Measurements from ENCODE around the gene SAYSD1. TPM values are rescaled to one million over a fixed set of nuclear protein-coding genes. Genes with fewer than 3 reads are reported as not detected.

SAYSD1 gene
- total RNA-seq, 1 experiment from 2014 or later = 9.4 TPM

GRCh38 chr6:39140556-39141167 is 25.7 kb upstream of the SAYSD1 start:
- H3K23me2 ChIP-seq (ENCODE audit: insufficient read length, low read depth, low read length, poor library complexity, severe bottlenecking) = no peaks in the 10 kb centered on the region

More at GRCh38 chr6:39140556-39141167, 25.7 kb upstream of the SAYSD1 start:
- H4K8ac ChIP-seq (replicated peaks; ENCODE audit: insufficient read length, low read depth, low read length) = no peak overlapping the region
- DNase-seq = no peak
- H3K56ac ChIP-seq (ENCODE audit: insufficient read length, low read depth, low read length) = no peak overlapping the region
- no peak overlapping the region for H2AK5ac ChIP-seq (ENCODE audit: insufficient read length, low read length)
- H3K79me1 ChIP-seq (ENCODE audit: insufficient read depth, low read depth, low read length, poor library complexity, severe bottlenecking) = no peaks in the 10 kb centered on the region
- no peak for TF ChIP-seq CTCF (conservative IDR thresholded peaks at IDR 0.05)
- no peaks in the 10 kb centered on the region for H3K9me3 ChIP-seq (ENCODE audit: control insufficient read depth, low read depth, low read length)
- no peaks in the 10 kb centered on the region for H3K9me3 Mint-ChIP-seq
- no peak overlapping the region for H2BK12ac ChIP-seq (ENCODE audit: insufficient read length, low read depth, low read length)
- no CpG with 5 or more reads among the region's 7 CpGs for WGBS (ENCODE audit: extremely low coverage, insufficient read length, low lambda C conversion rate)
- H2BK15ac ChIP-seq (ENCODE audit: low read depth, low read length) = no peak overlapping the region
- H3K4me3 Mint-ChIP-seq = no peak overlapping the region
- H2BK5ac ChIP-seq (ENCODE audit: insufficient read length, low read length) = no peak overlapping the region
- H4K5ac ChIP-seq (ENCODE audit: insufficient read length, low read depth, low read length) = no peak overlapping the region
- no peaks in the 10 kb centered on the region for H3K79me2 ChIP-seq (ENCODE audit: insufficient read depth, low read length)
- H3K27me3 Mint-ChIP-seq (ENCODE audit: low read depth) = peaks cover 6% of the 10 kb centered on the region
- H3K27ac Mint-ChIP-seq = no peak overlapping the region
- H3K36me3 Mint-ChIP-seq (ENCODE audit: insufficient read depth in 1 of 3, low read depth in 3 of 3) = no peaks in the 10 kb centered on the region
- H3K4me1 Mint-ChIP-seq = peaks cover 14 to 15% of the 10 kb centered on the region in 2 experiments
- no peaks in the 10 kb centered on the region for H3K4me1 ChIP-seq (ENCODE audit: insufficient read depth, low read length)
- H3K27ac ChIP-seq (ENCODE audit: insufficient read length, low read depth, low read length) = no peak overlapping the region
- no peak overlapping the region for H3K4me2 ChIP-seq (ENCODE audit: insufficient read depth, insufficient read length, low read length)
- no peak overlapping the region for H3K4ac ChIP-seq (ENCODE audit: low read depth, low read length)
- no peak overlapping the region for H3K18ac ChIP-seq (ENCODE audit: insufficient read length, low read depth, low read length)
- no peak overlapping the region for H2BK20ac ChIP-seq (ENCODE audit: low read depth, low read length, poor library complexity, severe bottlenecking)
- H4K91ac ChIP-seq (ENCODE audit: insufficient read length, low read depth, low read length) = no peak overlapping the region
- H3K14ac ChIP-seq (ENCODE audit: insufficient read depth, low read length) = no peak overlapping the region
- H2BK120ac ChIP-seq (ENCODE audit: low read depth, low read length, poor library complexity, severe bottlenecking) = no peak overlapping the region
- H3K23ac ChIP-seq (ENCODE audit: insufficient read length, low read depth, low read length) = no peak overlapping the region
- no peak overlapping the region for H3K9ac ChIP-seq (ENCODE audit: extremely low read depth, insufficient read length, low read length)
- no peak overlapping the region for H3T11ph ChIP-seq (ENCODE audit: low read length)
- H4K20me1 ChIP-seq (ENCODE audit: control insufficient read depth, insufficient read depth, insufficient read length) = peaks cover 2% of the 10 kb centered on the region
- no peak overlapping the region for H2AFZ ChIP-seq (ENCODE audit: low read length)
- no peaks in the 10 kb centered on the region for H3K27me3 ChIP-seq (ENCODE audit: insufficient read depth, low read length)

Measured in H9 (cell line).